Sigmoid colon (tissue), 7 donors: Measurements from ENCODE around the gene CCDC102A. TPM values are rescaled to one million over a fixed set of nuclear protein-coding genes. Genes with fewer than 3 reads are reported as not detected.

Experiments
- DNase-seq: peaks from one replicate; pipeline ENCODE4 v3.0.0-alpha.2; 2019
- H3K27ac ChIP-seq, 4 donors: fragments of 200-600 bp; sonication (generic); one replicate each; pipeline ENCODE4 v1.5.1; 2016 to 2019; ENCODE audit warnings: mild to moderate bottlenecking in 1 of 4
- H3K27me3 ChIP-seq, 3 donors: fragments of 200-600 bp; sonication (generic); one replicate each; pipeline ENCODE4 v1.5.1; 2019; ENCODE audit warnings: mild to moderate bottlenecking in 1 of 3
- H3K36me3 ChIP-seq, 4 donors: fragments of 200-600 bp; sonication (generic); one replicate each; pipeline ENCODE4 v1.5.1; 2016 to 2019
- H3K4me1 ChIP-seq, 4 donors: fragments of 200-600 bp; sonication (generic); one replicate each; pipeline ENCODE4 v1.5.1; 2017 to 2019
- H3K4me3 ChIP-seq, 4 donors: fragments of 200-600 bp; sonication (generic); one replicate each; pipeline ENCODE4 v1.5.1; 2017 to 2019; ENCODE audit warnings: mild to moderate bottlenecking in 2 of 4, moderate library complexity in 1 of 4
- H3K9me3 ChIP-seq, 4 donors: fragments of 200-600 bp in 3 of 4; sonication (generic) in 3 of 4; one replicate each; pipeline versions ENCODE4 v1.5.1 to v1.6.1; 2013 to 2019
- CTCF ChIP-seq, 4 experiments: fragments of 450-650 bp in 3 of 4; fragments of 200-600 bp in 1 of 4; IDR thresholded peaks; one replicate each; pipeline ENCODE4 v1.5.1; 2016 to 2019; ENCODE audit warnings: antibody characterized with exemption in 4 of 4, mild to moderate bottlenecking in 3 of 4, moderate library complexity in 2 of 4
- EP300 ChIP-seq, 4 donors: sonication (generic); formaldehyde crosslinking; IDR thresholded peaks; one replicate each; pipeline ENCODE4 v1.6.1; 2017; ENCODE audit warnings: antibody characterized with exemption in 4 of 4
- POLR2A ChIP-seq, 2 donors: fragments of 450-650 bp; IDR thresholded peaks; one replicate each; pipeline ENCODE4 v1.6.1; 2016; ENCODE audit warnings: antibody characterized with exemption in 2 of 2, mild to moderate bottlenecking in 2 of 2, moderate library complexity in 2 of 2
- POLR2AphosphoS5 ChIP-seq, 4 donors: sonication (generic); formaldehyde crosslinking; IDR thresholded peaks; one replicate each; pipeline ENCODE4 v1.6.1; 2017; ENCODE audit warnings: antibody characterized with exemption in 4 of 4
- WGBS, 2 donors: extraction: QIAGEN DNeasy Blood & Tissue Kit; methylation state at CpG; one replicate each; pipeline ENCODE4 v1.1.7; 2013; 5-methylcytosine and 5-hydroxymethylcytosine counted together
- intact Hi-C: fragments of 100-400 bp; cut with DNase I; formaldehyde crosslinking; loops from one replicate; pipeline ENCODE4 v1.15.1; 2023
- polyA plus RNA-seq, 3 donors: library from polyadenylated mRNA; stranded (reverse); fragments of 200-250 nt; gene quantifications; one replicate each; pipeline ENCODE4 v1.2.3, GENCODE V29; 2013
- total RNA-seq, 4 donors: library from RNA; depleted of rRNA; stranded (reverse); fragments of >200 nt; gene quantifications; one replicate each; pipeline ENCODE4 v1.1.0, GENCODE V29; 2016
- donor health status: healthy with polysubstance abuse.
- donor health status: Bipolar disorder and iron deficiency.
- donor health status: healthy.

The CCDC102A gene
- total and polyA plus RNA-seq, 7 donors, result 1.6 to 46.8 (median 17.8) TPM

DNA sequence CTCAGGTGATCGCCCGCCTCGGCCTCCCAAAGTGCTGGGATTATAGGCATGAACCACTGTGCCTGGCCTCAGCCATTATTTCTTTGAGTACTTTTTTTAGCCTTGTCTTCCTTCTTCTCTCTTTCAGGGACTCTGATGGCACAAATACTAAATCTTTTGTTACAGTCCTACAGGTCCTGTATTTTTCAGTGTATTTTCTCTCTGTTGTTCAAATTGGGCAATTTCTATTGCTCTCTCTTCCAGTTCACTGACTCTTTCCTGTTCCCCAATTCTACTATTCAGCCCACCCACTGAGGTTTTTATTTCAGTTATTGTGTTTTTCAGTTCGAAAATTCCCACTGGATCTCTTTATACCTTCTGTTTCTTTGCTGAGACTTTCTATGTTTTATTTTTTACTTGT is 42.6 kb downstream of the CCDC102A start:
- intact Hi-C loops, result no loop called here
- TF ChIP-seq CTCF (IDR thresholded peaks at IDR 0.05) (no peak), EP300 (IDR thresholded peaks at IDR 0.05) (no peak), POLR2AphosphoS5 (IDR thresholded peaks at IDR 0.05) (no peak), POLR2A (IDR thresholded peaks at IDR 0.05) (no peak)
- no peak for DNase-seq
- Histone ChIP-seq H3K9me3 (no peaks in the 10 kb centered on the region), H3K27me3 (no peaks in the 10 kb centered on the region), H3K36me3 (no peaks in the 10 kb centered on the region), H3K27ac (no peak overlapping the region), H3K4me3 (no peak overlapping the region), H3K4me1 (no peaks in the 10 kb centered on the region)
- 91 to 93% methylated on average over 4 of the region's 4 CpGs for WGBS, 2 donors

DNA sequence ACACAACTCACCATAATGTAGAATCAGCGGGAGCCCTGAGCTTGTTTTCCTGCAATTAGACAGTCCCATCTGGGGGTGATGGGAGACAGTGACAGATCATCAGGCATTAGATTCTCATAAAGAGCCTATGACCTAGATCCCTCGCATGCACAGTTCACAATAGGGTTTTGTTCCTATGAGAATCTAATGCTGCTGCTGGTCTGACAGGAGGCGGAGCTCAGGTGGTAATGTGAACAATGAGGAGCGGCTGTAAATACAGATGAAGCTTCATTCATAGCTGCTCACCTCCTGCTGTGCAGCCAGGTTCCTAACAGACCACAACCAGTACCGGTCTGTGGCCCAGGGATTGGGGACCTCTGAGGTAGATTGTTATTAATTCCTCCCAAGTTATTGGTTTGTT is 47.1 kb downstream of the CCDC102A start:
- 83 to 94% methylated on average over 5 of the region's 5 CpGs for WGBS, 2 donors
- DNase-seq, result no peak
- intact Hi-C loops, result no loop called here

DNA sequence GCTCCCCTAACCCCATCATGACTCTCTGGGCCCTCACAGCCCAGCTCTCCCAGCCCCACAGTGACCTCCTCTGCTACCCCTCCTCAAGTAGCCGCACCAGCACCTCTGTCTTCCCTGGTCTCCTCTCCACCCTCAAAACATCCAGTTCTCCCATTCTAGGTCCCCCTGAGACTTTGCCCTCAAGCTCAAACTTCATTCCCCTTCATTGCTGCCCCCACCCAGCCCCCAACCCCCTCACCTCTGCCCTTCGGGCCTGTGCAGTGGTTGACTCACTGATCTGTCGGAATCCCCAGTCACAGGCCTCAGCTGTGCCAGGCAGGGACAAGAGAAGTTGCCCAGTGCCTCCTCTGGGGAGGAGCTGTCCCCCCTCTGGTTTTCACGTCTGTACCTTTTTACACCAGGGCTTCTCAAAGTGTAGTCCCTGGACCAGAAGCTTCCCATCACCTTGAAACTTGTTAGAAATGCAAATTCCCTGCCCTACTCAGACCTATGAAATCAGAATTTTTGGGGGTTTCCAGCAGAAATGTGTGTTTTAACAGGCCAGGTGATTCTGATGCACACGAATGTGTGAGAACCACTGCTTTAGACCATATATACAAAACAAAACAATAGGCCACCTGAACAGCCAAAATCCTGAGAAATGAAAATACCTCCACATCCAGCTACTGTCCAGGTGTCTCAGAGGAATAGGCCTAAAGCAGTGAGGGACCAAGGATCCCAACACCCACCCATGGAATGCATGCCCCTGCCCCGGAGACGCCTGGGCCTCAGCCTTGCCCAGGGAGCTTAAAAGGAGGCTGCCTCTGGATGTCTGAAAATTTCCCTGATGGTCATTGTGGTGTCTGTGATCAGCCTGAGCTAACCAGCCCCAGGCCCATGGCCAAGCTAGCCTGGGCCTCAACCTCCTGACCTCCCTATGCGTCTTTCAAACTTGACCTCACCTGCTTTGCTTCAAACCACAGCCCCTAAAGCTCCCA is 49.2 kb downstream of the CCDC102A start:
- DNase-seq, result no peak
- TF ChIP-seq CTCF (IDR thresholded peaks at IDR 0.05) (no peak), POLR2A (IDR thresholded peaks at IDR 0.05) (no peak), EP300 (IDR thresholded peaks at IDR 0.05) (no peak), POLR2AphosphoS5 (IDR thresholded peaks at IDR 0.05) (no peak)
- H3K27me3 ChIP-seq, result no peaks in the 10 kb centered on the region
- peak overlapping the region; percentile 31 to 70 (median 62) for H3K4me3 ChIP-seq
- H3K27ac ChIP-seq, result peak overlapping the region; percentile 31 to 72 (median 61)
- H3K4me1 ChIP-seq, result peaks cover 0 to 22% (median 13%) of the 10 kb centered on the region in 4 donors
- 90 to 91% methylated on average over 8 of the region's 8 CpGs for WGBS, 2 donors
- H3K36me3 ChIP-seq, result no peaks in the 10 kb centered on the region
- intact Hi-C loops, result loop anchor here (2.0 kb wide), 1 partner anchor 50 kb away; the partner anchor contains the start of gene CCDC102A
- H3K9me3 ChIP-seq, result no peaks in the 10 kb centered on the region

More for the DNA sequence above, 47.1 kb downstream of the CCDC102A start:
- no peak overlapping the region for H3K4me3 ChIP-seq
- H3K4me1 ChIP-seq, result peaks cover 0 to 22% (median 13%) of the 10 kb centered on the region in 4 donors
- no peak for TF ChIP-seq POLR2AphosphoS5 (IDR thresholded peaks at IDR 0.05)
- TF ChIP-seq EP300 (IDR thresholded peaks at IDR 0.05), result no peak
- no peak for TF ChIP-seq POLR2A (IDR thresholded peaks at IDR 0.05)
- TF ChIP-seq CTCF (IDR thresholded peaks at IDR 0.05), result no peak
- H3K27me3 ChIP-seq, result no peaks in the 10 kb centered on the region
- H3K27ac ChIP-seq, result no peak overlapping the region
- no peaks in the 10 kb centered on the region for H3K36me3 ChIP-seq
- no peaks in the 10 kb centered on the region for H3K9me3 ChIP-seq

GRCh38 chr16:57485916-57486857 is 50.2 kb downstream of the CCDC102A start, which contains the start of gene DOK4:
Gene DOK4 (minus strand): TSS chr16:57486493. CDS start chr16:57479507, 6,986 bp downstream.
- H3K27me3 ChIP-seq, result no peaks in the 10 kb centered on the region
- peak within 1 kb of the TSS; percentile 51 to 73 (median 64) for H3K27ac ChIP-seq
- DNase-seq, result peak; percentile 88
- peak within 1 kb of the TSS; percentile 62 to 70 (median 64) for H3K4me3 ChIP-seq
- peaks cover 0 to 22% (median 13%) of the 10 kb centered on the region in 4 donors for H3K4me1 ChIP-seq
- no peaks in the 10 kb centered on the region for H3K36me3 ChIP-seq
- TF ChIP-seq CTCF (IDR thresholded peaks at IDR 0.05) (no peak), EP300 (IDR thresholded peaks at IDR 0.05) (no peak), POLR2A (IDR thresholded peaks at IDR 0.05) (no peak), POLR2AphosphoS5 (IDR thresholded peaks at IDR 0.05) (no peak)
- intact Hi-C loops, result loop anchor here (2.0 kb wide), 1 partner anchor 51 kb away; the partner anchor contains the start of gene CCDC102A
- no peaks in the 10 kb centered on the region for H3K9me3 ChIP-seq
- WGBS, 2 donors, result 1 to 2% methylated on average over 73 of the region's 73 CpGs
